ENCODE measurements around the gene ZDHHC17.

The ZDHHC17 gene

DNA sequence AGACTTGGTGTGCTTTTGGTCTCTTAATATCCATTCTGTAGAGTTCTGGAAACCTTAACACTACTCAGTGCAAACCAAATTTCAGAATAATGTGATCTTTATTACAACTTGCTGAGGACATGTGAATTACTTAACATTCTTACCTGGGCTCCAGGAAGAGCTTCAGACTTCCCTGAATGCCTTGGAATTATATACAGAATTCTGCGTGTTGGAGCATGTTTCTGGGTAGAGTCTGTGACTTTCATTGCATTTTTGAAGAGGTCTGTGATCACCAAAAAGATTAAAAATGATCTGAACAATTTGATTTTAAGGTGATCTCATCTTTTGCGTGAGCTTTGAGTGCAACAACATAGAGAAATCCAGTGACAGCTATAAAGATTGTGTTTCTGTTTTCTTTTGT is 35.4 kb downstream of the ZDHHC17 start:
- no peak for TF ChIP-seq ZBTB7A (IDR thresholded peaks at IDR 0.05; ENCODE audit: low read depth)
- no peak for TF ChIP-seq FOXM1 (IDR thresholded peaks at IDR 0.05; ENCODE audit: borderline replicate concordance, low read depth)
- TF ChIP-seq EGR1 (IDR thresholded peaks at IDR 0.05) = no peak
- TF ChIP-seq EP300 (IDR thresholded peaks at IDR 0.05; ENCODE audit: borderline replicate concordance) = no peak
- no peak for TF ChIP-seq TCF12 (IDR thresholded peaks at IDR 0.05; ENCODE audit: low read depth)
- TF ChIP-seq TAF1 (IDR thresholded peaks at IDR 0.05; ENCODE audit: low read depth) = no peak
- TF ChIP-seq CREB1 (IDR thresholded peaks at IDR 0.05; ENCODE audit: low read depth) = no peak
- TF ChIP-seq CEBPB (IDR thresholded peaks at IDR 0.05) = no peak

DNA sequence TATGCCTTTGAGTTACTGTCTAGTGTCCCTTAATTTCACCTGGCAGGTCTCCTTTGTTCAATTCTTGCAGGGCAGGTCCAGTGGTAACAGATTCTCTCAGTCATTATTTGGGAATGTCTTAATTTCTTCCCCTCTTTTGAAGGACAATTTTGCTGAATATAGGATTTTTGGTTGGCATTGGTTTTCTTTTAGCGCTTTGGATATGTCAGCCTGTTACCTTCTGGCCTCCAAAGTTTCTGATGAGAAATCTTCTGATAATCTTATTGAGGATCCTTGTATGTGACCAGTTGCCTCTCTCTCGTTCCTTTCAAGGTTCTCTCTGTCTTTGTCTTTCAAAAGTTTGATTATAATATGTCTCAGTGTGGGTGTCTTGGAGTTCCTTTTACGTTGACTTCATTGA is 38.1 kb downstream of the ZDHHC17 start:
- TF ChIP-seq RAD21 (IDR thresholded peaks at IDR 0.05; ENCODE audit: low read depth) = no peak

DNA sequence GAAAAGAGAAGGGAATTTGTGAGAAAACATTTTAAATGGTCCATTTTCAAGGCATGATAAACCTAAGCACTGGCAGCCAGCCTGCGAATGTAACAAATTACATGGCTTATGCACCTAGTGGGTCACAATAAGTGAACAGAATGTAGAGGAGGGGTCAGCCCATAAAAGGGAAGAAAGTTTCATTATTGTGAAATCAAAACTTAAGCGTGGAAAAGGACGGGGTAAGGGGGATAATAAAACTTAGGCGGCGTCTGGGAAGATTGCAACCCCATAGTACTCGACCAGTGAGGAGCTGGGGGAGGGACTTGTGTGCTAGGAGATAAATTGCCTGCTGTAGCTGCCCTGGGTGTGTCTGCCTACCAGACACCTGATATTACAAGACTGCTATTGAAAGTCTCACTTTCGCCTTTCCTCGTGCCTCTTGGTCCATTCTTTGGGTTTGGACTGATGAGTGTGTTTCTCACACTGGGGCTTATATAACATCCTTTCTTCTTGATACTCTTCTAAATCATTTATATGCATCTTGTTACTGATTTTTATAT is 40.6 kb downstream of the ZDHHC17 start:
- TF ChIP-seq RAD21 (IDR thresholded peaks at IDR 0.05; ENCODE audit: low read depth) = no peak
- no peak for TF ChIP-seq ZBTB7A (IDR thresholded peaks at IDR 0.05; ENCODE audit: low read depth)
- no peak for TF ChIP-seq TAF1 (IDR thresholded peaks at IDR 0.05; ENCODE audit: low read depth)
- TF ChIP-seq EGR1 (IDR thresholded peaks at IDR 0.05) = no peak
- TF ChIP-seq YY1 (IDR thresholded peaks at IDR 0.05; ENCODE audit: low read depth) = no peak

DNA sequence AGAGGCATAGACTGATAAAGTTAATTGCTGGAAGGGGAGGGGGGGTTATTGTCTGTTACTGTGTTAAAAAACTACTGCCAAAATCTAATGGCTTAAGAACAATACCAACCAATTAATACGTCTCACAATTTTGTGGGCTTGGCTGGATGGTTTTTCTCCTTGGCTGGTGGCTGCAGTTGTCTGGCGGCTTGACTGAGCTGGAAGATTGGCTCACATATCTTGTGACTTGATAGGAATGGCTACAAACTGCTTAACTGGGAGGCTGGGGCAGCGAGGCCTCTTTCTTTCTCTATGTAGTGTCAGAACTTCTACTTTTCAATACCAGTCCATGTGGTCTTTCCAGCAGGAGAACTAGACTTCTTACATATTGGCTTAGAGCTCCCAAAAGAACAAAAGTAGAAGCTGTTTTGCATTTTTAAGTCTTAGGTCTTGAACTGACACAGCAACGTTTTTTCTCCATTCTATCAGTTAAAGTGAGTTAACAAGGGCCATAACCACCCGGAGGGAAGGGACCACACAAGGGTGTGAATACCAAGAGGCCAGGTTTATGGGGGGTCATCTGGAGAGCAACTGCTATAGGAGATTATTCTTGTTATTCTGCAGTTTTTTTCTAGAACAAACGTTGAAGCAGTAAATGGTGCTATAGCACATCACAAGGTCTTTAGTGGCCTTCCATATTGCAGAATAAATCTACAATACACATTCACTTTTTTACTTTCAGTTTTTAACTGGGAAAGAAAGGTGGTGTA is 46.9 kb downstream of the ZDHHC17 start:
- TF ChIP-seq RAD21 (IDR thresholded peaks at IDR 0.05; ENCODE audit: low read depth) (no peak), FOXM1 (IDR thresholded peaks at IDR 0.05; ENCODE audit: borderline replicate concordance, low read depth) (no peak), TCF12 (IDR thresholded peaks at IDR 0.05; ENCODE audit: low read depth) (no peak), TEAD4 (IDR thresholded peaks at IDR 0.05) (no peak), CEBPB (IDR thresholded peaks at IDR 0.05) (no peak), EP300 (IDR thresholded peaks at IDR 0.05; ENCODE audit: borderline replicate concordance) (no peak), NFIC (IDR thresholded peaks at IDR 0.05) (no peak), CREB1 (IDR thresholded peaks at IDR 0.05; ENCODE audit: low read depth) (no peak), TAF1 (IDR thresholded peaks at IDR 0.05; ENCODE audit: low read depth) (no peak)
- TF ChIP-seq, protein P1, sequence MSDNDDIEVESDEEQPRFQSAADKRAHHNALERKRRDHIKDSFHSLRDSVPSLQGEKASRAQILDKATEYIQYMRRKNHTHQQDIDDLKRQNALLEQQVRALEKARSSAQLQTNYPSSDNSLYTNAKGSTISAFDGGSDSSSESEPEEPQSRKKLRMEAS (IDR thresholded peaks at IDR 0.05) = no peak
- TF ChIP-seq, protein P2, sequence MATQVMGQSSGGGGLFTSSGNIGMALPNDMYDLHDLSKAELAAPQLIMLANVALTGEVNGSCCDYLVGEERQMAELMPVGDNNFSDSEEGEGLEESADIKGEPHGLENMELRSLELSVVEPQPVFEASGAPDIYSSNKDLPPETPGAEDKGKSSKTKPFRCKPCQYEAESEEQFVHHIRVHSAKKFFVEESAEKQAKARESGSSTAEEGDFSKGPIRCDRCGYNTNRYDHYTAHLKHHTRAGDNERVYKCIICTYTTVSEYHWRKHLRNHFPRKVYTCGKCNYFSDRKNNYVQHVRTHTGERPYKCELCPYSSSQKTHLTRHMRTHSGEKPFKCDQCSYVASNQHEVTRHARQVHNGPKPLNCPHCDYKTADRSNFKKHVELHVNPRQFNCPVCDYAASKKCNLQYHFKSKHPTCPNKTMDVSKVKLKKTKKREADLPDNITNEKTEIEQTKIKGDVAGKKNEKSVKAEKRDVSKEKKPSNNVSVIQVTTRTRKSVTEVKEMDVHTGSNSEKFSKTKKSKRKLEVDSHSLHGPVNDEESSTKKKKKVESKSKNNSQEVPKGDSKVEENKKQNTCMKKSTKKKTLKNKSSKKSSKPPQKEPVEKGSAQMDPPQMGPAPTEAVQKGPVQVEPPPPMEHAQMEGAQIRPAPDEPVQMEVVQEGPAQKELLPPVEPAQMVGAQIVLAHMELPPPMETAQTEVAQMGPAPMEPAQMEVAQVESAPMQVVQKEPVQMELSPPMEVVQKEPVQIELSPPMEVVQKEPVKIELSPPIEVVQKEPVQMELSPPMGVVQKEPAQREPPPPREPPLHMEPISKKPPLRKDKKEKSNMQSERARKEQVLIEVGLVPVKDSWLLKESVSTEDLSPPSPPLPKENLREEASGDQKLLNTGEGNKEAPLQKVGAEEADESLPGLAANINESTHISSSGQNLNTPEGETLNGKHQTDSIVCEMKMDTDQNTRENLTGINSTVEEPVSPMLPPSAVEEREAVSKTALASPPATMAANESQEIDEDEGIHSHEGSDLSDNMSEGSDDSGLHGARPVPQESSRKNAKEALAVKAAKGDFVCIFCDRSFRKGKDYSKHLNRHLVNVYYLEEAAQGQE (IDR thresholded peaks at IDR 0.05; ENCODE audit: low read depth) = no peak
- TF ChIP-seq, protein P3, sequence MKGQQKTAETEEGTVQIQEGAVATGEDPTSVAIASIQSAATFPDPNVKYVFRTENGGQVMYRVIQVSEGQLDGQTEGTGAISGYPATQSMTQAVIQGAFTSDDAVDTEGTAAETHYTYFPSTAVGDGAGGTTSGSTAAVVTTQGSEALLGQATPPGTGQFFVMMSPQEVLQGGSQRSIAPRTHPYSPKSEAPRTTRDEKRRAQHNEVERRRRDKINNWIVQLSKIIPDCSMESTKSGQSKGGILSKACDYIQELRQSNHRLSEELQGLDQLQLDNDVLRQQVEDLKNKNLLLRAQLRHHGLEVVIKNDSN (IDR thresholded peaks at IDR 0.05) = no peak

DNA sequence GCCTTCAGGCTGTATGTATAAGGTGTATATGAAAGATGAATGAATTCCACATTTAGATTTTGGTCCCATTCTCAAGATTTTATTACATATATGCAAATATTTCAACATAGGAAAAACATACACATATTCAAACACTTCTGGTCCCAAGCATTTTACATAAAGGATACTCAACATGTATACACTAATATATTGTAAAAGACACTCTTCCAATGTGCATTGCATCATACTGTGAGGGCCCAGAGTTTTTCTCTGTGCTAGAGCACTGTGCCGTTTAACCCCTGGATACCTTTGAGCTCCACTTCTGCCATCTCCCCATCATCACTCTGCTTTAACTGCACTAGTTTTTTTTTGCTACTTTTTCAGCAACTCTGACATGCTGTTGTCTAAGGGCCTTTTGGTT is 48.1 kb downstream of the ZDHHC17 start:
- TF ChIP-seq, protein P2 (IDR thresholded peaks at IDR 0.05; ENCODE audit: low read depth) = no peak
- TF ChIP-seq ZBTB7A (IDR thresholded peaks at IDR 0.05; ENCODE audit: low read depth) = no peak
- TF ChIP-seq, protein P3 (IDR thresholded peaks at IDR 0.05) = no peak
- no peak for TF ChIP-seq RAD21 (IDR thresholded peaks at IDR 0.05; ENCODE audit: low read depth)
- no peak for TF ChIP-seq EP300 (IDR thresholded peaks at IDR 0.05; ENCODE audit: borderline replicate concordance)
- TF ChIP-seq EGR1 (IDR thresholded peaks at IDR 0.05) = no peak
- TF ChIP-seq NFIC (IDR thresholded peaks at IDR 0.05) = no peak
- TF ChIP-seq YY1 (IDR thresholded peaks at IDR 0.05; ENCODE audit: low read depth) = no peak
- TF ChIP-seq TAF1 (IDR thresholded peaks at IDR 0.05; ENCODE audit: low read depth) = no peak
- no peak for TF ChIP-seq CEBPB (IDR thresholded peaks at IDR 0.05)
- no peak for TF ChIP-seq FOXM1 (IDR thresholded peaks at IDR 0.05; ENCODE audit: borderline replicate concordance, low read depth)
- TF ChIP-seq, protein P1 (IDR thresholded peaks at IDR 0.05) = no peak
- TF ChIP-seq TEAD4 (IDR thresholded peaks at IDR 0.05) = no peak
- no peak for TF ChIP-seq CREB1 (IDR thresholded peaks at IDR 0.05; ENCODE audit: low read depth)
- no peak for TF ChIP-seq TCF12 (IDR thresholded peaks at IDR 0.05; ENCODE audit: low read depth)

DNA sequence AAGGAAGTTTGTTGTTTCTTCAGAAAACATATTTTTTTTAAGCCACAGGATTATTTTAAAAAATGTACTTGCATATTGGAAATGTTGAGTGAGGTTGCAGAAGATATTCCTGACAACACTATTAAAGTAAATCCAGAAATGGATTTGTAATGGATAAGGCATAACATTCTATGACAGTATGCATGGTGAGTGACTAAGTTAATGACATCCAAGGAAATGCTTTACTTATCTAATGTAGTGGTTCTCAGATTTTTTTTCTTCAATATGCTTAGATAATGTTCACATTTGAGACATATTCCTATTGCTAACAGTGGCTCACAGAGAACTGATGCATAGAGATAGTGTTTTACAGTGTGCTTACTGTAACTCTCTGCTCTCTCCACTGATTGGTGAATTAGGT is 49.4 kb downstream of the ZDHHC17 start:
- TF ChIP-seq, protein P2 (IDR thresholded peaks at IDR 0.05; ENCODE audit: low read depth) = no peak
- TF ChIP-seq, protein P1 (IDR thresholded peaks at IDR 0.05) = no peak

Data from Ishikawa (cell line).